ENCODE data around the gene CDK11A. TPM values are rescaled to one million over a fixed set of nuclear protein-coding genes. Genes with fewer than 3 reads are reported as not detected.
"Not testable (repeated sequence)": the region's sequence is repeated elsewhere in the genome, so short reads cannot be mapped to it uniquely, and the experiment has no call there.

Gene CDK11A
- total RNA-seq, 4 donors from 2014 or later: 18.2 to 46.9 (median 31.4) TPM

- intact Hi-C loops (cut with DNase I); H3K9me3 ChIP-seq; H3K27me3 ChIP-seq: not testable (repeated sequence)
- H3K4me1 ChIP-seq: peaks cover 6 to 28% (median 14%) of the 10 kb centered on the region in 4 donors
- H3K36me3 ChIP-seq: peaks cover 15 to 39% (median 35%) of the 10 kb centered on the region in 4 donors
- peak within 1 kb of the TSS; percentile 84 to 94 (median 92) for H3K27ac ChIP-seq (replicated peaks in 1 of 4)
- under 1% methylated on average over 47 of the region's 96 CpGs for WGBS
- DNase-seq (ENCODE audit: extremely low spot score): peak; percentile 98
- TF ChIP-seq, protein P1, sequence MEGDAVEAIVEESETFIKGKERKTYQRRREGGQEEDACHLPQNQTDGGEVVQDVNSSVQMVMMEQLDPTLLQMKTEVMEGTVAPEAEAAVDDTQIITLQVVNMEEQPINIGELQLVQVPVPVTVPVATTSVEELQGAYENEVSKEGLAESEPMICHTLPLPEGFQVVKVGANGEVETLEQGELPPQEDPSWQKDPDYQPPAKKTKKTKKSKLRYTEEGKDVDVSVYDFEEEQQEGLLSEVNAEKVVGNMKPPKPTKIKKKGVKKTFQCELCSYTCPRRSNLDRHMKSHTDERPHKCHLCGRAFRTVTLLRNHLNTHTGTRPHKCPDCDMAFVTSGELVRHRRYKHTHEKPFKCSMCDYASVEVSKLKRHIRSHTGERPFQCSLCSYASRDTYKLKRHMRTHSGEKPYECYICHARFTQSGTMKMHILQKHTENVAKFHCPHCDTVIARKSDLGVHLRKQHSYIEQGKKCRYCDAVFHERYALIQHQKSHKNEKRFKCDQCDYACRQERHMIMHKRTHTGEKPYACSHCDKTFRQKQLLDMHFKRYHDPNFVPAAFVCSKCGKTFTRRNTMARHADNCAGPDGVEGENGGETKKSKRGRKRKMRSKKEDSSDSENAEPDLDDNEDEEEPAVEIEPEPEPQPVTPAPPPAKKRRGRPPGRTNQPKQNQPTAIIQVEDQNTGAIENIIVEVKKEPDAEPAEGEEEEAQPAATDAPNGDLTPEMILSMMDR (IDR thresholded peaks at IDR 0.05): peak in 2 of 3 experiments; percentile 11 to 22
- TF ChIP-seq POLR2A (IDR thresholded peaks at IDR 0.05; ENCODE audit: low read depth): peak; percentile 13
- TF ChIP-seq POLR2AphosphoS5 (IDR thresholded peaks at IDR 0.05): peak; percentile 84 to 95
- peak within 1 kb of the TSS; percentile 60 to 75 (median 60) for H3K4me3 ChIP-seq
Measured at GRCh38 chr1:1658583-1659549, 65.3 kb downstream of the CDK11A start, which contains the start of gene CDK11B. Gene CDK11B (minus strand): TSS chr1:1659004. CDS start chr1:1657485, 1,519 bp downstream.

Other genes with a start within 250 kb of the CDK11A start
- 10 to 100 TPM; 18.3 to 29.3 (median 25.2) TPM for gene ATAD3A, start 212.2 kb downstream of the CDK11A start, total RNA-seq
- 10 to 100 TPM in 2 of 4 donors, 1 to 10 TPM in 2; 8.7 to 22.1 (median 13.9) TPM for gene TMEM240, start 183.7 kb downstream of the CDK11A start, total RNA-seq
- 100 to 1,000 TPM in 2 of 4 donors, 10 to 100 TPM in 2; 78.7 to 134 (median 112) TPM for gene SSU72, start 149.5 kb downstream of the CDK11A start, total RNA-seq
- gene FNDC10, start 124.2 kb downstream of the CDK11A start, total RNA-seq: 1 to 10 TPM in 1 of 4 donors, under 1 TPM in 2, not detected in 1; 0.50 to 1.9 (median 0.84) TPM
- gene MIB2, start 108.9 kb downstream of the CDK11A start, total RNA-seq: 10 to 100 TPM; 33.6 to 99.9 (median 74.6) TPM
- 10 to 100 TPM in 3 of 4 donors, 1 to 10 TPM in 1; 3.2 to 19.5 (median 14.0) TPM for gene MMP23B, start 92.2 kb downstream of the CDK11A start, total RNA-seq
- 10 to 100 TPM; 27.2 to 68.9 (median 33.0) TPM for gene CDK11B, start 65.4 kb downstream of the CDK11A start, total RNA-seq
- gene SLC35E2B, start 31.6 kb downstream of the CDK11A start, total RNA-seq: 10 to 100 TPM; 25.7 to 65.0 (median 35.6) TPM
- 100 to 1,000 TPM in 1 of 4 donors, 10 to 100 TPM in 3; 66.4 to 119 (median 82.7) TPM for gene NADK, start 54.1 kb upstream of the CDK11A start, total RNA-seq
- gene GNB1, start 166.7 kb upstream of the CDK11A start, total RNA-seq: 100 to 1,000 TPM; 124 to 166 (median 161) TPM
- not detected for gene CALML6, start 190.9 kb upstream of the CDK11A start, total RNA-seq
- 1 to 10 TPM in 3 of 4 donors, not detected in 1; 1.4 to 6.3 (median 4.2) TPM for gene TMEM52, start 194.9 kb upstream of the CDK11A start, total RNA-seq

Data from esophagus muscularis mucosa (tissue), 4 donors.